WTC11 (cell line): ENCODE results near the gene DOK5. TPM values are rescaled to one million over a fixed set of nuclear protein-coding genes. Genes with fewer than 3 reads are reported as not detected.

Experiments
- ATAC-seq: fragments of 200-7000 bp; cut with Tn5 transposase; 2 replicates; pipeline ENCODE4 v1.10.0; 2021; ENCODE audit warnings: mild to moderate bottlenecking, moderate library complexity
- CTCF ChIA-PET: fragments of 300-600 bp; sonication (Branson Sonifier 250); formaldehyde crosslinking; loops from one replicate; lab custom pipeline; 2021; ENCODE audit warnings: antibody characterized with exemption; lab: Charles Lee
- POLR2A ChIA-PET: fragments of 350-600 bp; sonication (Branson Sonifier 250); formaldehyde crosslinking; loops from one replicate; lab custom pipeline; 2021; ENCODE audit warnings: antibody characterized with exemption; lab: Charles Lee
- DNase-seq: peaks from one replicate; pipeline ENCODE4 v3.0.0; 2021; ENCODE audit warnings: low spot score
- H3K27ac Mint-ChIP-seq: 2 replicates; pipeline ENCODE4 v1.8.0; 2021; ENCODE audit warnings: mixed read lengths
- H3K27me3 Mint-ChIP-seq: 2 replicates; pipeline ENCODE4 v1.8.0; 2021; ENCODE audit warnings: low read depth, mild to moderate bottlenecking, moderate library complexity, mixed read lengths
- H3K36me3 Mint-ChIP-seq: 2 replicates; pipeline ENCODE4 v1.8.0; 2021; ENCODE audit warnings: mixed read lengths
- H3K4me1 Mint-ChIP-seq: 2 replicates; pipeline ENCODE4 v1.8.0; 2022; ENCODE audit warnings: mixed read lengths
- H3K4me3 Mint-ChIP-seq: 2 replicates; pipeline ENCODE4 v1.8.0; 2021; ENCODE audit warnings: mild to moderate bottlenecking, moderate library complexity, mixed read lengths
- H3K9me3 Mint-ChIP-seq: 2 replicates; pipeline ENCODE4 v1.8.0; 2021; ENCODE audit warnings: mixed read lengths
- AR ChIP-seq: fragments of 250-450 bp; sonication (Bioruptor Pico); IDR thresholded peaks from 2 replicates; pipeline ENCODE4 v1.9.0; 2021; ENCODE audit warnings: mild to moderate bottlenecking
- ARID4B ChIP-seq: sonication (generic); formaldehyde crosslinking; IDR thresholded peaks from 2 replicates; pipeline ENCODE4 v1.8.0; 2023; ENCODE audit warnings: missing genetic modification reagents, mild to moderate bottlenecking, borderline replicate concordance
- ATF6 ChIP-seq: sonication (generic); formaldehyde crosslinking; IDR thresholded peaks from 2 replicates; pipeline ENCODE4 v1.8.1; 2023; ENCODE audit warnings: mild to moderate bottlenecking, missing genetic modification reagents
- E2F5 ChIP-seq: sonication (generic); formaldehyde crosslinking; IDR thresholded peaks from 2 replicates; pipeline ENCODE4 v1.8.1; 2022; ENCODE audit warnings: mild to moderate bottlenecking, moderate library complexity, missing genetic modification reagents
- ELF4 ChIP-seq: sonication (generic); formaldehyde crosslinking; IDR thresholded peaks from 2 replicates; pipeline ENCODE4 v1.8.1; 2022; ENCODE audit warnings: low read depth, mild to moderate bottlenecking, moderate library complexity, missing genetic modification reagents
- FOXK1 ChIP-seq: sonication (generic); formaldehyde crosslinking; IDR thresholded peaks from 2 replicates; pipeline ENCODE4 v1.8.0; 2022; ENCODE audit warnings: mild to moderate bottlenecking, moderate library complexity, missing genetic modification reagents
- FOXP4 ChIP-seq: sonication (generic); formaldehyde crosslinking; IDR thresholded peaks from 2 replicates; pipeline ENCODE4 v1.8.0; 2022; ENCODE audit warnings: mild to moderate bottlenecking, missing genetic modification reagents
- JAZF1 ChIP-seq: fragments of 250-450 bp; sonication (Bioruptor Pico); IDR thresholded peaks from 2 replicates; pipeline ENCODE4 v1.9.0; 2021; ENCODE audit warnings: moderate library complexity, mild to moderate bottlenecking, inconsistent platforms
- MLX ChIP-seq: sonication (generic); formaldehyde crosslinking; IDR thresholded peaks from 2 replicates; pipeline ENCODE4 v1.8.1; 2023; ENCODE audit warnings: mild to moderate bottlenecking, missing genetic modification reagents, moderate library complexity
- NR1H2 ChIP-seq: sonication (generic); formaldehyde crosslinking; IDR thresholded peaks from 2 replicates; pipeline ENCODE4 v1.9.0; 2021; ENCODE audit warnings: mild to moderate bottlenecking, moderate library complexity, missing genetic modification reagents
- NR3C1 ChIP-seq: sonication (generic); formaldehyde crosslinking; conservative IDR thresholded peaks from 2 replicates; pipeline ENCODE4 v1.8.1; 2023; ENCODE audit warnings: low read depth, mild to moderate bottlenecking, missing genetic modification reagents
- OVOL2 ChIP-seq: fragments of 250-450 bp; sonication (Bioruptor Pico); IDR thresholded peaks from 2 replicates; pipeline ENCODE4 v1.9.0; 2021; ENCODE audit warnings: mild to moderate bottlenecking, borderline replicate concordance
- SOX15 ChIP-seq: fragments of 250-450 bp; sonication (Bioruptor Pico); IDR thresholded peaks from 2 replicates; pipeline ENCODE4 v1.9.0; 2021; ENCODE audit warnings: mild to moderate bottlenecking
- ZNF121 ChIP-seq: sonication (generic); formaldehyde crosslinking; IDR thresholded peaks from 2 replicates; pipeline ENCODE4 v1.8.0; 2023; ENCODE audit warnings: missing genetic modification reagents
- ZNF317 ChIP-seq: sonication (generic); formaldehyde crosslinking; IDR thresholded peaks from 2 replicates; pipeline ENCODE4 v1.8.1; 2023; ENCODE audit warnings: low read depth, mild to moderate bottlenecking, moderate library complexity, missing genetic modification reagents, borderline replicate concordance
- ZNF425 ChIP-seq: fragments of 250-450 bp; sonication (Bioruptor Pico); conservative IDR thresholded peaks from 2 replicates; pipeline ENCODE4 v1.9.0; 2021; ENCODE audit warnings: mild to moderate bottlenecking
- ZNF512 ChIP-seq: sonication (generic); formaldehyde crosslinking; IDR thresholded peaks from 2 replicates; pipeline ENCODE4 v1.8.1; 2022; ENCODE audit warnings: missing genetic modification reagents, borderline replicate concordance
- total RNA-seq: library from RNA; stranded (reverse); gene quantifications from 3 replicates; pipeline ENCODE4 v1.2.3, GENCODE V29; 2021

The DOK5 gene
- total RNA-seq, 1 experiment from 2014 or later, result 10.1 TPM

GRCh38 chr20:54468082-54468481, 7.3 kb upstream of the DOK5 start (continued):
- TF ChIP-seq ZNF425 (CRISPR knock-in tag) (no peak), E2F5 (CRISPR knock-in tag) (no peak), ELF4 (no peak), ZNF317 (CRISPR knock-in tag) (no peak), SOX15 (CRISPR knock-in tag) (no peak), FOXK1 (CRISPR knock-in tag) (no peak), MLX (CRISPR knock-in tag) (no peak), OVOL2 (CRISPR knock-in tag) (no peak), ATF6 (CRISPR knock-in tag) (no peak), JAZF1 (CRISPR knock-in tag) (no peak)

GRCh38 chr20:54469293-54469692, 6.1 kb upstream of the DOK5 start:
- DNase-seq (peak; percentile 26), ATAC-seq (peak; percentile 99)
- ChIA-PET CTCF (interaction anchor here (1.0 kb wide), 1 partner anchor 12 kb away, joined by 7 read pairs; no protein-coding TSS in a partner anchor), POLR2A (no interaction called here)
- Mint-ChIP-seq H3K27me3 (peaks cover 3% of the 10 kb centered on the region; the same call in 1 of the 2 replicates), H3K4me1 (peaks cover 6% of the 10 kb centered on the region), H3K36me3 (no peaks in the 10 kb centered on the region), H3K9me3 (no peaks in the 10 kb centered on the region), H3K27ac (no peak overlapping the region), H3K4me3 (no peak overlapping the region)
- TF ChIP-seq ZNF121 (CRISPR knock-in tag) (no peak), FOXP4 (CRISPR knock-in tag) (no peak), NR3C1 (CRISPR knock-in tag) (no peak), NR1H2 (CRISPR knock-in tag) (no peak), AR (no peak), SOX15 (CRISPR knock-in tag) (no peak), ARID4B (CRISPR knock-in tag) (no peak), ZNF512 (CRISPR knock-in tag) (no peak)
